IgD-negative memory B cell (primary cell): ENCODE measurements around the gene DKC1. TPM values are rescaled to one million over a fixed set of nuclear protein-coding genes. Genes with fewer than 3 reads are reported as not detected.
A peak's percentile ranks its signal among the peaks of the same experiment; 100 is the strongest.

Source experiments
- H3K27ac Mint-ChIP-seq, 3 donors: one replicate each; pipeline ENCODE4 v1.8.0; 2020 to 2022; ENCODE audit warnings: mild to moderate bottlenecking in 3 of 3, mixed read lengths in 3 of 3, moderate library complexity in 1 of 3
- H3K27me3 Mint-ChIP-seq: one replicate; pipeline ENCODE4 v1.8.0; 2021; ENCODE audit warnings: mixed read lengths
- H3K36me3 Mint-ChIP-seq: one replicate; pipeline ENCODE4 v1.8.0; 2020; ENCODE audit warnings: mild to moderate bottlenecking, mixed read lengths
- H3K4me1 Mint-ChIP-seq, 3 donors: one replicate each; pipeline ENCODE4 v1.8.0; 2020 to 2022; ENCODE audit warnings: mixed read lengths in 3 of 3, mild to moderate bottlenecking in 1 of 3
- H3K4me3 Mint-ChIP-seq, 4 donors: one replicate each; pipeline ENCODE4 v1.8.0; 2020 to 2022; ENCODE audit warnings: mild to moderate bottlenecking in 4 of 4, mixed read lengths in 4 of 4, moderate library complexity in 3 of 4
- H3K9me3 Mint-ChIP-seq, 3 donors: one replicate each; pipeline ENCODE4 v1.8.0; 2020 to 2021; ENCODE audit warnings: mixed read lengths in 3 of 3, mild to moderate bottlenecking in 1 of 3
- polyA plus RNA-seq: library from polyadenylated mRNA; unstranded; fragments of 300-500 nt; fragmentation: Illumina TruSeq; gene quantifications from one replicate; pipeline ENCODE4 v1.2.3, GENCODE V29; 2021

Gene DKC1
- polyA plus RNA-seq, 1 donor from 2014 or later, result 34.4 TPM

DNA sequence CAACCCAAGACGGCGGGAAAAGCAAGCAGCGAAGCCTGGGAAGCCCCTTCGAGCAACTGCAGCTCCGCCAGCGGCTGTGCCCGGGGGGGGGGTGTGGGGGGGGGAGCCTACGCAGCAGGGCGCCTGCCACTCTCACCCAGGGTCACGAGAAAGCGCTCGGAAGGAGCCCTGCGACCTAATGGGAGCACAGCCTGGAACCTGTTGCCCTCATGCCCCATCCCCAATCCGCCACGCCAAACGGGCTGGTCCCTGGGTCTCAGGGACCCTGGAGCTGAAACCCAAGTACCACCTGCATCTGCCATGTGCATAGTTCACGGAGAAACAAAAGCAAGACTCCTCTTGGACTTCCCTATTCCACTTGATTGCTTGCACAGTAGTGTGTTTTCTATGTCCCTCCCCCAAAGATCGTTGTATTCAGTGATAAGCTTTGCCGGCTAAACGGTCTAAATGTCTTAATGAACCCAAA lies 11.4 kb upstream of the DKC1 start:
- Mint-ChIP-seq H3K36me3 (no peaks in the 10 kb centered on the region), H3K9me3 (no peaks in the 10 kb centered on the region), H3K27ac (peak overlapping the region in 2 of 3 donors; percentile 55 to 93), H3K27me3 (no peaks in the 10 kb centered on the region), H3K4me3 (peak overlapping the region; percentile 85 to 96 (median 85)), H3K4me1 (peaks cover 6 to 16% (median 11%) of the 10 kb centered on the region in 3 donors)

- Mint-ChIP-seq H3K9me3 (no peaks in the 10 kb centered on the region), H3K27ac (peak overlapping the region in 2 of 3 donors; percentile 55 to 93), H3K4me1 (peaks cover 6 to 14% (median 11%) of the 10 kb centered on the region in 3 donors), H3K4me3 (peak overlapping the region; percentile 85 to 96 (median 85)), H3K36me3 (no peaks in the 10 kb centered on the region), H3K27me3 (no peaks in the 10 kb centered on the region)
Observed at GRCh38 chrX:154751669-154752271, 10.9 kb upstream of the DKC1 start.

- Mint-ChIP-seq H3K36me3 (no peaks in the 10 kb centered on the region), H3K4me1 (peaks cover 0 to 6% (median 3%) of the 10 kb centered on the region in 3 donors), H3K9me3 (no peaks in the 10 kb centered on the region), H3K27ac (no peak overlapping the region), H3K27me3 (no peaks in the 10 kb centered on the region), H3K4me3 (no peak overlapping the region)
Observed at GRCh38 chrX:154758696-154759095, 4.0 kb upstream of the DKC1 start.

GRCh38 chrX:154761977-154762536 lies 607 bp upstream of the DKC1 start:
- Mint-ChIP-seq H3K4me1 (peaks cover 0 to 11% (median 3%) of the 10 kb centered on the region in 3 donors), H3K9me3 (no peaks in the 10 kb centered on the region), H3K27me3 (no peaks in the 10 kb centered on the region), H3K4me3 (peak overlapping the region; percentile 87 to 92 (median 91)), H3K27ac (peak overlapping the region; percentile 83 to 96 (median 87)), H3K36me3 (no peaks in the 10 kb centered on the region)

- Mint-ChIP-seq H3K4me3 (no peak overlapping the region), H3K4me1 (peaks cover 0 to 1% (median 0%) of the 10 kb centered on the region in 3 donors), H3K27ac (no peak overlapping the region), H3K36me3 (peaks cover 3% of the 10 kb centered on the region), H3K9me3 (peaks cover 0 to 2% (median 1%) of the 10 kb centered on the region in 3 donors), H3K27me3 (peaks cover 1% of the 10 kb centered on the region)
Observed at GRCh38 chrX:154774622-154775021, 12.0 kb downstream of the DKC1 start.

GRCh38 chrX:154775419-154776349 lies 13.0 kb downstream of the DKC1 start:
- no peak overlapping the region for H3K4me3 Mint-ChIP-seq
- peaks cover 1% of the 10 kb centered on the region for H3K27me3 Mint-ChIP-seq
- no peak overlapping the region for H3K27ac Mint-ChIP-seq
- peaks cover 0 to 2% (median 1%) of the 10 kb centered on the region in 3 donors for H3K9me3 Mint-ChIP-seq
- H3K4me1 Mint-ChIP-seq, result peaks cover 0 to 1% (median 0%) of the 10 kb centered on the region in 3 donors
- H3K36me3 Mint-ChIP-seq, result peaks cover 3% of the 10 kb centered on the region

- peaks cover 0 to 1% (median 0%) of the 10 kb centered on the region in 3 donors for H3K4me1 Mint-ChIP-seq
- H3K27ac Mint-ChIP-seq, result no peak overlapping the region
- H3K27me3 Mint-ChIP-seq, result peaks cover 1% of the 10 kb centered on the region
- H3K4me3 Mint-ChIP-seq, result no peak overlapping the region
- peaks cover 0 to 2% (median 1%) of the 10 kb centered on the region in 3 donors for H3K9me3 Mint-ChIP-seq
- peaks cover 3% of the 10 kb centered on the region for H3K36me3 Mint-ChIP-seq
Observed at GRCh38 chrX:154776753-154777152, 14.1 kb downstream of the DKC1 start.

- Mint-ChIP-seq H3K27ac (peak overlapping the region in 1 of 3 donors; percentile 16), H3K4me3 (no peak overlapping the region), H3K27me3 (peaks cover 1% of the 10 kb centered on the region), H3K9me3 (no peaks in the 10 kb centered on the region), H3K4me1 (peaks cover 0 to 3% (median 0%) of the 10 kb centered on the region in 3 donors), H3K36me3 (peaks cover 2% of the 10 kb centered on the region)
Observed at GRCh38 chrX:154779261-154779660, 16.6 kb downstream of the DKC1 start.

- peaks cover 0 to 3% (median 0%) of the 10 kb centered on the region in 3 donors for H3K4me1 Mint-ChIP-seq
- no peaks in the 10 kb centered on the region for H3K9me3 Mint-ChIP-seq
- H3K4me3 Mint-ChIP-seq, result no peak overlapping the region
- peaks cover 2% of the 10 kb centered on the region for H3K36me3 Mint-ChIP-seq
- H3K27ac Mint-ChIP-seq, result no peak overlapping the region
- H3K27me3 Mint-ChIP-seq, result no peaks in the 10 kb centered on the region
Observed at GRCh38 chrX:154780968-154781367, 18.3 kb downstream of the DKC1 start.

GRCh38 chrX:154784149-154784995 lies 21.7 kb downstream of the DKC1 start:
- Mint-ChIP-seq H3K27me3 (no peaks in the 10 kb centered on the region), H3K4me3 (peak overlapping the region in 2 of 4 donors; percentile 41 to 63), H3K4me1 (peaks cover 0 to 3% (median 0%) of the 10 kb centered on the region in 3 donors), H3K27ac (no peak overlapping the region), H3K9me3 (no peaks in the 10 kb centered on the region), H3K36me3 (no peaks in the 10 kb centered on the region)

GRCh38 chrX:154785716-154786115 lies 23.1 kb downstream of the DKC1 start:
- Mint-ChIP-seq H3K27me3 (no peaks in the 10 kb centered on the region), H3K9me3 (no peaks in the 10 kb centered on the region), H3K36me3 (no peaks in the 10 kb centered on the region), H3K27ac (no peak overlapping the region), H3K4me1 (peaks cover 0 to 3% (median 0%) of the 10 kb centered on the region in 3 donors), H3K4me3 (no peak overlapping the region)

DNA sequence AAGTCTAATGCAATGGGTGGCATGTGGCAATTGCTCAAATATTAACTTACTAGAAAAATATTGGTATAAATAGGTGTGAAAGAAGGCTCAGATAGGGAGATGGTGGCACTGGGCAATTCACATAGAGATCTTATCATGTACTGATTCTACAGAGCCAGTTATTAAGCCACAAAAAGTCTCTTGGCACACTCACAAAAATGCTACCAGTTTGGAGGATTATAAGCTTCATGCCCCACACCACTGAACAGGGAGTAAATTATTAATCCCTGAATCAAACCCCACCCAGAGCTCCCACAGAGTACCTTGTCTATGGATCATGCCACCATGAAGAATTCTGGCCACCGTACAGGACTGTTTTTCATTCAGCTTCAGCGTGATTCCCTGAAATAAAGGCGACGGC lies 28.8 kb downstream of the DKC1 start:
- H3K27ac Mint-ChIP-seq, result no peak overlapping the region
- H3K27me3 Mint-ChIP-seq, result no peaks in the 10 kb centered on the region
- no peaks in the 10 kb centered on the region for H3K9me3 Mint-ChIP-seq
- no peak overlapping the region for H3K4me3 Mint-ChIP-seq
- no peaks in the 10 kb centered on the region for H3K36me3 Mint-ChIP-seq
- H3K4me1 Mint-ChIP-seq, result no peaks in the 10 kb centered on the region

GRCh38 chrX:154791939-154792338 lies 29.3 kb downstream of the DKC1 start:
- Mint-ChIP-seq H3K9me3 (no peaks in the 10 kb centered on the region), H3K27me3 (no peaks in the 10 kb centered on the region), H3K36me3 (no peaks in the 10 kb centered on the region), H3K4me1 (peaks cover 0 to 3% (median under 1%) of the 10 kb centered on the region in 3 donors), H3K27ac (no peak overlapping the region), H3K4me3 (no peak overlapping the region)

GRCh38 chrX:154793084-154793795 lies 30.6 kb downstream of the DKC1 start:
- no peak overlapping the region for H3K27ac Mint-ChIP-seq
- H3K4me3 Mint-ChIP-seq, result no peak overlapping the region
- peaks cover 1 to 5% (median 3%) of the 10 kb centered on the region in 3 donors for H3K4me1 Mint-ChIP-seq
- H3K9me3 Mint-ChIP-seq, result no peaks in the 10 kb centered on the region
- H3K27me3 Mint-ChIP-seq, result no peaks in the 10 kb centered on the region
- H3K36me3 Mint-ChIP-seq, result no peaks in the 10 kb centered on the region
